ENCODE results near the gene TRIM54. TPM values are rescaled to one million over a fixed set of nuclear protein-coding genes. Genes with fewer than 3 reads are reported as not detected.
"Not testable (repeated sequence)": the region's sequence is repeated elsewhere in the genome, so short reads cannot be mapped to it uniquely, and the experiment has no call there.

The TRIM54 gene
- total RNA-seq, 1 donor from 2014 or later, result not detected

DNA sequence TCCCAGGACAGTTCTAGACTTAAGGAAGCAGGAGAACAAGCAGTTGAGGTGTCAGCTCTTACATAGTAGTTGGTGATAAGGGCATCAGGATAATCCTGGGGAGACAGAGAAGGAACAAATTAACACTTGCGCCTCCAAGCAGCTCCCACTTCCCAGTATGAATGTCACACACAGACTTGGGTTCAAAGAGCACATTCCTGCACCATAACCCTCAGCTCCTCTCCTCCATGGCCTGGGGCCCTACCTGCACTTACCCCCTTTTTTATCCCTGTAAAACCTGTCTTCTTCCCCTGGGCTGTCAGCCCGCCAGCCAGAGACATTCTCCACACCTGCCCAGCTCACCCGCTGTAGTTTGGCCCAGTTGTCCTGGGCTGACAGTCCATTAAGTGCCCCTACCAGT is 29.9 kb downstream of the TRIM54 start:
- DNase-seq (ENCODE audit: low read depth, low spot score), result no peak

GRCh38 chr2:27313882-27314645 is 31.8 kb downstream of the TRIM54 start:
- peak; percentile 45 for DNase-seq (ENCODE audit: low read depth, low spot score)

DNA sequence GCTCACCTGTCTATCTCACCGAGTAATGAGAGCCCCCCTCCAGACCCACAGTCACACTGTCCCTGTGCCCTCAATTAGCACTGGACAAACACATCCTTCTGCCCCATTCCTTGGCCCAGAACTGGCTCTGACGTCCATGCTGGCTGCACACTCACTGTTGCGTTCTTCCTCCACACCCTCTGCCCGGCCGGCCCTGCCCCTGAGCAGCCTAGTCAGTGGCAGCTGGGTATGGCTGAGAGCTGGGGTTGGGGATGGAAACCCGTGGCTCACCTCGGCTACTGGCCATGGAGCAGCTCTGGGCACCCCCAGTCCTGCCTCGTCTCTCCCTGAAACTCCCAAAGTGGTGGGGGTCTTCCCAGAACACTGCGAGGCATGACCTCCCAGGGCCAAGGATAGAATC is 32.5 kb downstream of the TRIM54 start:
- DNase-seq (ENCODE audit: low read depth, low spot score), result no peak

DNA sequence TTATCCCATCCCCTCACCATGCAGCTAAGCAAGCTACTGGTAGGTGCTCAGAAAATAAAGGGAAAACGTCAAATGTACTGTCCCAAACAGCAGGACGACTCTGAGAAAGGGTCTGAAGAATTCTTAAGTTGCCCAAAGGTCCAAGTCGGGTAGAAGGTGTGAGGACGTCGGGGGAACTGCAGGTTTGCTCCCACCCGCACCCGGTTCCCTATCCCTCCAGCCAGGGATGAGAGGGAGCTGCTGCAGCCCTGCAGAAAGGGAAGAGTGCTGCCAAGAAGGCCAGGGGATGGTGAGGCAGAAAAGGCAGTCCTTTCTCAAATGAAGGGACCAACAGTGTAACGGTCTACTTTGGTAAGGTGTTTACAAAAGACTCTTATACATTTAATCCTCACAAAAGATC is 32.9 kb downstream of the TRIM54 start:
- no peak for DNase-seq (ENCODE audit: low read depth, low spot score)

- no peak for DNase-seq (ENCODE audit: low read depth, low spot score)
These were observed 34.6 kb downstream of the TRIM54 start for GRCh38 chr2:27316655-27317412.

- DNase-seq (ENCODE audit: low read depth, low spot score), result not testable (repeated sequence)
These were observed 37.6 kb downstream of the TRIM54 start for GRCh38 chr2:27319839-27320238.

DNA sequence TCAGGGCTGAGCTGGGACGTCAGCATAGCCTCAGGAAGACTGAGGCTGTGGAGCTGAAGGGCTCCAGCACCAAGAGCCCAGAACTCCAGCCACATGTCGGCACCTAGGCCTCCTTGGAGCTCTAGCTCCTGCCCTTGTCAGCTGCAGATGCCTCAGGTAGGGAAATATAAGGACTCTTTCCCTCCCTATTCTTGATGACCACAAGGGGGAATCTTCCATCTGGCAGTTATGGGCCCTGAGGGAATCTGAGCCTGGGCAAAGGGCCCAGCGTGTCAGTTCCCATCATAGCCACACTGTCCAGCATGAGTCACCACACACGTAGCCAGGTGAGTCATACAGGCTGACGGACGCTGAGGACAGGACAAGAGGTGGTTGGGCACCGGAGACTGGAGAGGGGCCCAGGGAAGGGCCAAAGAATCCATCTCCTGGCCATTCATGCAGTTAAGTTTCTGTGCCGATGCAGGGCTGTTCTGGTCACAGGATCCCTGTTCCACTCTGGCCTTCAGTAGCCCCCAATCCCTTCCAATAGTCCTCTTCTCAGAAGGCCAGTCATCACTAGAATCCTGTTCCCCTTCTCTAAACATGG is 38.8 kb downstream of the TRIM54 start:
- DNase-seq (ENCODE audit: low read depth, low spot score), result peak; percentile 81

DNA sequence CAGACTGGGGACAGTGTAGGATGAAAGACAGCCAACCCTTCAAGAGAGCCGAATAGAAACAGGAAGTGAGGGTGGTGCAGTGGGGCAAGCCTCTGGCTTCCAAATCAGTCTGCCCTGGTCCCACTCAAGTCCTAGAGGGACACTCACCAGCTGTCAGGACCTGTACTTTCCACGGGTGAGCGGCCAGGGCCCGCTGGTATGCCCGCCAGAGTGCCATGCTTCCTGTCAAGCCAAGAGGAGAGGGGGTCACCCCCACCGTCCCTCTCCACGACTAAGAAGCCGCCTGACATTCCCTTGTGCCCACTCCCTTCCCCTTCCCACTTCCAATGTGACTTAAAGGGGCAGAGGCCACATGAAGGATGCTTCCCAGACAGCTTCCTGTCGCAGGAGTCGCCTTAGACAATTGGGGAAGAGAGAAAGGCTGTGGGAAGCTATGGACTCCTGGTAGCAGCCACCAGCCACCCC is 40.1 kb downstream of the TRIM54 start:
- DNase-seq (ENCODE audit: low read depth, low spot score), result no peak

DNA sequence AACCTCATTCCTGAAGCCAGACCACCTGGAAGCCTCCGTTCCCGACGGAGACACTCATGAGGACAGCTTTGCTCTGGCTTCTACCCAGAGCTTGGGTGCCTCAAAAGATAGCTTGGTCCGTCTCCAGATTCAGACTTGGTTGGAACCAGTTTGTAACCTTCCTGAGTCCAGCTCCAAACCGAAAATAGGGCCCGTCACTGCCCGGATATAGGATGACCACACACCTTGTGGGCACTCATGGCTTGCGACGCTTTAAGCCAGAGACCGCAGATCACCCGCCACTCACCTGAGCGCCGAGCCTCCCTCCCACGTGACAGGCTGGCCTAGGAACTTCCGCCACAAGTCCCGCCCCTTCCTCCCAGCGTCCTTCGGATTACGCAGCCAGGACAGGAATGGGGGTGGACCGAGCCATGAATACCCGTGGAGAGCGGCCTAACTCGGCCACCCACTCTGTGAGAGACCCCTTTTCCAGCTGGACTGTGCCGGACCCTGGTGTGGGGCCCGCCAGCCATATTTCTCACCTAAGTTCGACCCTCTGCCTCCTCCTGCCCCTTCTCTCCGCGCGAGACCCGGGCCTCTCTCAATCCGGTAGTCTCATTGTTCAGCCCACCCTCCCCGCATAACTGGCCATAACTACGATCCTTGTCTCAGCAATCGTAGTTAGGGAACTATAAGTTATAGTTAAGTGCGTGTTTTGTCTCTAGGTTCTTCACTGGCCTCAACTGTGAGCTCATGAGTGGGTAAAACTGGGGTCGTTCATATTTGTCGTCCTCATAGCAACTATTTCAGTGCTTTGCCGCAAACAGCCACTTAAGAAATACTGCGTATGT is 40.8 kb downstream of the TRIM54 start, which contains the start of gene MPV17:
TSS of gene MPV17 (minus strand) at position 332 of the 830 bp plus-strand sequence. CDS start 580 bp downstream, outside the sequence.
- peak; percentile 69 for DNase-seq (ENCODE audit: low read depth, low spot score)

GRCh38 chr2:27323596-27324285 is 41.5 kb downstream of the TRIM54 start:
- DNase-seq (ENCODE audit: low read depth, low spot score), result no peak

GRCh38 chr2:27324720-27325119 is 42.5 kb downstream of the TRIM54 start:
- no peak for DNase-seq (ENCODE audit: low read depth, low spot score)

- DNase-seq (ENCODE audit: low read depth, low spot score), result no peak
These were observed 53.1 kb downstream of the TRIM54 start for GRCh38 chr2:27335311-27335710.

GRCh38 chr2:27336173-27336572 is 53.9 kb downstream of the TRIM54 start:
- DNase-seq (ENCODE audit: low read depth, low spot score), result no peak

GRCh38 chr2:27347641-27348040 is 65.4 kb downstream of the TRIM54 start:
- DNase-seq (ENCODE audit: low read depth, low spot score), result no peak

GRCh38 chr2:27350106-27350693 is 68.0 kb downstream of the TRIM54 start:
- no peak for DNase-seq (ENCODE audit: low read depth, low spot score)

- no peak for DNase-seq (ENCODE audit: low read depth, low spot score)
These were observed 69.8 kb downstream of the TRIM54 start for GRCh38 chr2:27351802-27352598.

GRCh38 chr2:27353386-27353761 is 71.1 kb downstream of the TRIM54 start:
- DNase-seq (ENCODE audit: low read depth, low spot score), result not testable (repeated sequence)

- DNase-seq (ENCODE audit: low read depth, low spot score), result no peak
These were observed 71.8 kb downstream of the TRIM54 start for GRCh38 chr2:27353762-27354596.

- no peak for DNase-seq (ENCODE audit: low read depth, low spot score)
These were observed 72.3 kb downstream of the TRIM54 start for GRCh38 chr2:27354597-27354927.

All from pulmonary artery endothelial cell (primary cell).